Activated CD8-positive, alpha-beta T cell treated with anti-CD3 and anti-CD28 coated beads for 36 hours (primary cell): ENCODE data around the gene CLSTN2. TPM values are rescaled to one million over a fixed set of nuclear protein-coding genes. Genes with fewer than 3 reads are reported as not detected.

Experiments
- ATAC-seq: fragments of 200-7000 bp; cut with Tn5 transposase; one replicate; pipeline ENCODE4 v1.10.0; 2021; ENCODE audit warnings: mild to moderate bottlenecking, moderate library complexity
- CTCF ChIA-PET: fragments of 350-600 bp; sonication (Branson Sonifier 250); formaldehyde crosslinking; loops from one replicate; lab custom pipeline; 2021; ENCODE audit warnings: antibody characterized with exemption; lab: Charles Lee
- POLR2A ChIA-PET: fragments of 350-600 bp; sonication (Branson Sonifier 250); formaldehyde crosslinking; loops from one replicate; lab custom pipeline; 2021; ENCODE audit warnings: antibody characterized with exemption; lab: Charles Lee
- DNase-seq: peaks from one replicate; pipeline ENCODE4 v3.0.0-alpha.2; 2020
- H3K27ac Mint-ChIP-seq: one replicate; pipeline ENCODE4 v1.8.0; 2021; ENCODE audit warnings: mild to moderate bottlenecking, mixed read lengths
- H3K27me3 Mint-ChIP-seq: one replicate; pipeline ENCODE4 v1.8.0; 2021; ENCODE audit warnings: mixed read lengths
- H3K36me3 Mint-ChIP-seq: one replicate; pipeline ENCODE4 v1.8.0; 2021; ENCODE audit warnings: low read depth, mixed read lengths
- H3K4me1 Mint-ChIP-seq: one replicate; pipeline ENCODE4 v1.8.0; 2021; ENCODE audit warnings: low read depth, mixed read lengths
- H3K4me3 Mint-ChIP-seq: one replicate; pipeline ENCODE4 v1.8.0; 2021; ENCODE audit warnings: mild to moderate bottlenecking, moderate library complexity, mixed read lengths
- H3K9me3 Mint-ChIP-seq: one replicate; pipeline ENCODE4 v1.8.0; 2021; ENCODE audit warnings: mixed read lengths
- CTCF ChIP-seq: fragments of 200-600 bp; IDR thresholded peaks from one replicate; pipeline ENCODE4 v1.8.0; 2022; ENCODE audit warnings: antibody characterized with exemption, mild to moderate bottlenecking
- intact Hi-C: fragments of 100-400 bp; cut with micrococcal nuclease; formaldehyde crosslinking; loops from one replicate; pipeline ENCODE4 v1.10.0; 2022
- total RNA-seq, 2 experiments: library from RNA; stranded (reverse); gene quantifications; one replicate each; pipeline ENCODE4 v1.2.3, GENCODE V29; 2021

Gene CLSTN2
- total RNA-seq, 2 experiments from 2014 or later, result not detected

- Mint-ChIP-seq H3K36me3 (no peaks in the 10 kb centered on the region), H3K4me1 (no peaks in the 10 kb centered on the region), H3K9me3 (no peaks in the 10 kb centered on the region), H3K27me3 (peaks cover 6% of the 10 kb centered on the region), H3K4me3 (no peak overlapping the region), H3K27ac (no peak overlapping the region)
- POLR2A ChIA-PET, result interaction anchor here (0.6 kb wide), 1 partner anchor 29 kb away, joined by 3 read pairs; no protein-coding TSS in a partner anchor
- no peak for ATAC-seq
- DNase-seq, result no peak
- intact Hi-C loops, result no loop called here
- TF ChIP-seq CTCF, result no peak
- CTCF ChIA-PET, result no interaction called here
Measured at GRCh38 chr3:140177943-140178342, 243.0 kb downstream of the CLSTN2 start.

GRCh38 chr3:140178482-140178881, 243.5 kb downstream of the CLSTN2 start:
- ATAC-seq (no peak), DNase-seq (no peak)
- Mint-ChIP-seq H3K9me3 (no peaks in the 10 kb centered on the region), H3K27me3 (peaks cover 6% of the 10 kb centered on the region), H3K27ac (no peak overlapping the region), H3K4me1 (no peaks in the 10 kb centered on the region), H3K36me3 (no peaks in the 10 kb centered on the region), H3K4me3 (no peak overlapping the region)
- CTCF ChIA-PET, result no interaction called here
- POLR2A ChIA-PET, result no interaction called here
- no peak for TF ChIP-seq CTCF
- intact Hi-C loops, result no loop called here

GRCh38 chr3:140180603-140181002, 245.6 kb downstream of the CLSTN2 start:
- no peak for ATAC-seq
- no peak overlapping the region for H3K4me3 Mint-ChIP-seq
- POLR2A ChIA-PET, result no interaction called here
- H3K27me3 Mint-ChIP-seq, result peaks cover 4% of the 10 kb centered on the region
- TF ChIP-seq CTCF, result no peak
- CTCF ChIA-PET, result no interaction called here
- no peaks in the 10 kb centered on the region for H3K4me1 Mint-ChIP-seq
- intact Hi-C loops, result no loop called here
- no peak for DNase-seq
- no peaks in the 10 kb centered on the region for H3K36me3 Mint-ChIP-seq
- H3K9me3 Mint-ChIP-seq, result no peaks in the 10 kb centered on the region
- H3K27ac Mint-ChIP-seq, result no peak overlapping the region

- H3K4me1 Mint-ChIP-seq, result no peaks in the 10 kb centered on the region
- no peaks in the 10 kb centered on the region for H3K9me3 Mint-ChIP-seq
- H3K4me3 Mint-ChIP-seq, result no peak overlapping the region
- H3K36me3 Mint-ChIP-seq, result no peaks in the 10 kb centered on the region
- DNase-seq (no peak), ATAC-seq (no peak)
- H3K27me3 Mint-ChIP-seq, result peaks cover 1% of the 10 kb centered on the region
- intact Hi-C loops, result no loop called here
- CTCF ChIA-PET, result no interaction called here
- no peak overlapping the region for H3K27ac Mint-ChIP-seq
- TF ChIP-seq CTCF, result no peak
- POLR2A ChIA-PET, result no interaction called here
Measured at GRCh38 chr3:140185375-140185774, 250.4 kb downstream of the CLSTN2 start.

- ATAC-seq, result no peak
- Mint-ChIP-seq H3K27ac (no peak overlapping the region), H3K4me1 (no peaks in the 10 kb centered on the region), H3K9me3 (no peaks in the 10 kb centered on the region), H3K4me3 (no peak overlapping the region), H3K36me3 (no peaks in the 10 kb centered on the region), H3K27me3 (peaks cover 1% of the 10 kb centered on the region)
- TF ChIP-seq CTCF, result no peak
- DNase-seq, result no peak
- intact Hi-C loops, result no loop called here
- ChIA-PET CTCF (no interaction called here), POLR2A (no interaction called here)
Measured at GRCh38 chr3:140186421-140186920, 251.5 kb downstream of the CLSTN2 start.
